ENCODE data around the gene HP1BP3. TPM values are rescaled to one million over a fixed set of nuclear protein-coding genes. Genes with fewer than 3 reads are reported as not detected.

HP1BP3 gene
- total RNA-seq, 4 donors from 2014 or later, result 153 to 294 (median 168) TPM

- Histone ChIP-seq H3K27me3 (no peaks in the 10 kb centered on the region), H3K4me1 (peaks cover 31% of the 10 kb centered on the region), H3K4me3 (peak overlapping the region; percentile 70), H3K9me3 (no peaks in the 10 kb centered on the region), H3K36me3 (no peaks in the 10 kb centered on the region), H3K27ac (peak overlapping the region; percentile 99)
- WGBS, result 44% methylated on average over 22 of the region's 22 CpGs
- TF ChIP-seq POLR2A (IDR thresholded peaks at IDR 0.05) (no peak), CTCF (IDR thresholded peaks at IDR 0.05) (no peak), EP300 (IDR thresholded peaks at IDR 0.05) (no peak), POLR2AphosphoS5 (IDR thresholded peaks at IDR 0.05) (no peak)
- no peak for DNase-seq (ENCODE audit: low spot score in 2 of 2)
Observed at GRCh38 chr1:20787840-20788795, 1.0 kb upstream of the HP1BP3 start.

GRCh38 chr1:20786253-20787028, 666 bp downstream of the HP1BP3 start:
- H3K4me3 ChIP-seq, result peak overlapping the region; percentile 70
- H3K36me3 ChIP-seq, result no peaks in the 10 kb centered on the region
- H3K27me3 ChIP-seq, result no peaks in the 10 kb centered on the region
- WGBS, result under 1% methylated on average over 43 of the region's 102 CpGs
- TF ChIP-seq EP300 (IDR thresholded peaks at IDR 0.05) (no peak), CTCF (IDR thresholded peaks at IDR 0.05) (no peak), POLR2A (IDR thresholded peaks at IDR 0.05) (peak in 1 of 2 donors; percentile 44), POLR2AphosphoS5 (IDR thresholded peaks at IDR 0.05) (peak in 1 of 3 donors; percentile 49)
- H3K9me3 ChIP-seq, result no peaks in the 10 kb centered on the region
- peak; percentile 95 for DNase-seq (ENCODE audit: low spot score in 2 of 2)
- H3K27ac ChIP-seq, result peak overlapping the region; percentile 99
- H3K4me1 ChIP-seq, result peaks cover 40% of the 10 kb centered on the region

GRCh38 chr1:20785907-20786252, 1.2 kb downstream of the HP1BP3 start:
- TF ChIP-seq POLR2A (IDR thresholded peaks at IDR 0.05), result no peak
- no peak for TF ChIP-seq POLR2AphosphoS5 (IDR thresholded peaks at IDR 0.05)
- no peak for TF ChIP-seq EP300 (IDR thresholded peaks at IDR 0.05)
- TF ChIP-seq CTCF (IDR thresholded peaks at IDR 0.05), result no peak
- Histone ChIP-seq H3K27me3 (no peaks in the 10 kb centered on the region), H3K9me3 (no peaks in the 10 kb centered on the region), H3K27ac (peak overlapping the region; percentile 99), H3K4me1 (peaks cover 45% of the 10 kb centered on the region), H3K36me3 (no peaks in the 10 kb centered on the region), H3K4me3 (peak overlapping the region; percentile 70)
- DNase-seq (ENCODE audit: low spot score in 2 of 2), result no peak
- WGBS, result 0% methylated on average over 16 of the region's 16 CpGs

- Histone ChIP-seq H3K36me3 (peaks cover 61% of the 10 kb centered on the region), H3K4me3 (no peak overlapping the region), H3K9me3 (no peaks in the 10 kb centered on the region), H3K4me1 (peaks cover 14% of the 10 kb centered on the region), H3K27ac (no peak overlapping the region), H3K27me3 (no peaks in the 10 kb centered on the region)
- WGBS, result 91% methylated on average over 4 of the region's 4 CpGs
- TF ChIP-seq POLR2AphosphoS5 (IDR thresholded peaks at IDR 0.05), result no peak
- no peak for DNase-seq (ENCODE audit: low spot score in 2 of 2)
Observed at GRCh38 chr1:20775700-20776099, 11.4 kb downstream of the HP1BP3 start.

- Histone ChIP-seq H3K27ac (no peak overlapping the region), H3K9me3 (no peaks in the 10 kb centered on the region), H3K27me3 (no peaks in the 10 kb centered on the region), H3K4me1 (peaks cover 7% of the 10 kb centered on the region), H3K36me3 (peaks cover 88% of the 10 kb centered on the region), H3K4me3 (no peak overlapping the region)
- DNase-seq (ENCODE audit: low spot score in 2 of 2), result no peak
- TF ChIP-seq CTCF (IDR thresholded peaks at IDR 0.05) (no peak), POLR2A (IDR thresholded peaks at IDR 0.05) (no peak), POLR2AphosphoS5 (IDR thresholded peaks at IDR 0.05) (no peak), EP300 (IDR thresholded peaks at IDR 0.05) (no peak)
- WGBS, result 89% methylated on average over 3 of the region's 3 CpGs
Observed at GRCh38 chr1:20771780-20772179, 15.3 kb downstream of the HP1BP3 start.

Data from suprapubic skin (tissue), 4 donors.